HUES6 (cell line): Measurements from ENCODE around the gene SSBP4.
A peak's percentile ranks its signal among the peaks of the same experiment; 100 is the strongest.

Source experiments
- H3K27ac ChIP-seq: 2 replicates; pipeline ENCODE4 v1.7.0; 2013; ENCODE audit warnings: low read depth, mild to moderate bottlenecking, low read length, inconsistent platforms
- H3K27me3 ChIP-seq: 2 replicates; pipeline ENCODE4 v1.6.1; 2013; ENCODE audit warnings: low read length; ENCODE audit not compliant: control insufficient read depth, insufficient read depth
- H3K36me3 ChIP-seq: 2 replicates; pipeline ENCODE4 v1.6.1; 2013; ENCODE audit warnings: low read length; ENCODE audit not compliant: control insufficient read depth, insufficient read depth
- H3K4me1 ChIP-seq: 2 replicates; pipeline ENCODE4 v1.6.1; 2013; ENCODE audit warnings: low read length; ENCODE audit not compliant: control insufficient read depth, insufficient read depth
- H3K4me3 ChIP-seq: 2 replicates; pipeline ENCODE4 v1.5.1; 2013; ENCODE audit warnings: low read depth, low read length
- H3K9ac ChIP-seq: one replicate; pipeline ENCODE4 v1.6.1; 2013; ENCODE audit warnings: mild to moderate bottlenecking, low read length
- H3K9me3 ChIP-seq: 2 replicates; pipeline ENCODE4 v1.6.1; 2013; ENCODE audit warnings: low read depth, low read length; ENCODE audit not compliant: control insufficient read depth, insufficient read depth

Gene SSBP4

DNA sequence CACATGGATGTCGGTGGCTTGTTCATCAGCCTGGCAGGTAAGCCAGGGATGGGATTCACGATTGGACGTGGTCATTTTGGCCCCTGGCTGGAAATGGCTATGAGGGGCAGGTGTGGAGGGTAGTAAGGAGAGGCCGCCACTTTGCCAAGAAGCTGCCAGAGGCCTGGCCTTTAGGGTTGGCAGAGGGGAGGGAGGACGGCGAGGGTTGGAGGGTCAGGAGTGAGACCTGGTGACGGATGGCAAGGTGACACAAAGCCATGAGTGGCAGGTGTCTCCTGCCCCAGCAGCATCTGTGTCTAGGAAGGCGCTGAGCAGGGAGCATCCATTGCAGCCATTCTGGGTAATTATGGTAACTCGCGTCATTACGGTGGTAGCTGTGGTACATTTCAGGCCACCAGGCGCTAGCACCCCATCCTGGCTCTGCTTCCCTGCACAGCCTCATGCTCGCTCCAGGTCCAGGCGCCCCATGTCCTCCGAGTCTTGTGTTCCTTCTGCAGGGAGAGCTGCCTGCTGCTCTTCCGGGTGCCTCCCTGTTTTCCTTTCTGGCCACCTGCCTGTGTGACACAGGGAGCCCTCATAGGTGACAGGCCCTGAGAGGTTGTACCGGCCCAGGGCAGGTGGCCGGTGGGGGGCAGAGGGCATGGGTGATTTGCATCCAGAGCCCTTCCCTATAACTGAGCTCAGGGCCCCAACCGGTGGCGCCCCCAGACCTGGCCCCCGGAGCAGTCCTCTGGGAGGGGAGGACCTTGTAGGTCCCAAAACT, 4.2 kb downstream of the SSBP4 start:
- Histone ChIP-seq H3K4me1 (peaks cover 26% of the 10 kb centered on the region), H3K9ac (no peak overlapping the region), H3K27me3 (peaks cover 21% of the 10 kb centered on the region), H3K27ac (no peak overlapping the region), H3K9me3 (no peaks in the 10 kb centered on the region), H3K4me3 (no peak overlapping the region), H3K36me3 (no peaks in the 10 kb centered on the region)

DNA sequence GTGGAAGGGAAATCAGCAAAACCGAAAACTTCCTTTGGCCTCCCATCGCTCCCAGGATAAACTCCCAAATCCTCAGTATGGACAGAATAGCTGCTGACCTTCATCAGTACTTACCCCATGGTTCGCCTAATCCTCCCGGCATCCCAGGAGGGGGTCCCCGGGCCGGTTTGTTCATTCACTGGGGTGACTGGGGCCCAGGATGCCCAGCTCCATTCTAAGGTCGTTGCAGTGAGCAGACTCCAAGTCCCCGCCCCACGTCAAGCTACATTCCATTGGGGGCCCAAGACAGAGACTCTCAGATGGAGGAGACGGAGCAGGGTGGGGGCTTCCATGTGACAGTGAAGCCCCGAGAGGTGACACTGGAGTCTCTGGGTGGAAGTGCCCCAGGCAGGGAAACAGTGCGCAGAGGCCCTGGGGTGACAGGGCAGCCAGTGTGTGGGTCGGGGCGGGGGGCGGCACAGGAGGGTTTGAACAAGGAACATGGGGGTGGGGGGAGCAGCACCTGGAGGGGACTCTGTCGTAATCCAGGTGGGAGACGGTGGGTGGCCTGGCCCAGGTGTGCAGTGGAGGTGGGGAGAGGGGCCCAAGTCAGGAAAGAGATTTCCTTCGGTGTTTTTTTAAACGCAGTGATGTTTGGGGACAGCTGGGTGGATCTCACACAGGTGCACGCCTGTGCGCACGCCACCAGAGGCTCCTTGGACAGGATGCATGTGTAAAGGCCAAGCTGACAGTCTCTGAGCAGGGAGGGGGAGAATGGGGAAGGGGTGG, 5.1 kb downstream of the SSBP4 start:
- Histone ChIP-seq H3K36me3 (no peaks in the 10 kb centered on the region), H3K4me1 (peaks cover 22% of the 10 kb centered on the region), H3K27me3 (peaks cover 15% of the 10 kb centered on the region; the same call in 1 of the 2 replicates), H3K4me3 (no peak overlapping the region), H3K9ac (no peak overlapping the region), H3K9me3 (no peaks in the 10 kb centered on the region), H3K27ac (no peak overlapping the region)

DNA sequence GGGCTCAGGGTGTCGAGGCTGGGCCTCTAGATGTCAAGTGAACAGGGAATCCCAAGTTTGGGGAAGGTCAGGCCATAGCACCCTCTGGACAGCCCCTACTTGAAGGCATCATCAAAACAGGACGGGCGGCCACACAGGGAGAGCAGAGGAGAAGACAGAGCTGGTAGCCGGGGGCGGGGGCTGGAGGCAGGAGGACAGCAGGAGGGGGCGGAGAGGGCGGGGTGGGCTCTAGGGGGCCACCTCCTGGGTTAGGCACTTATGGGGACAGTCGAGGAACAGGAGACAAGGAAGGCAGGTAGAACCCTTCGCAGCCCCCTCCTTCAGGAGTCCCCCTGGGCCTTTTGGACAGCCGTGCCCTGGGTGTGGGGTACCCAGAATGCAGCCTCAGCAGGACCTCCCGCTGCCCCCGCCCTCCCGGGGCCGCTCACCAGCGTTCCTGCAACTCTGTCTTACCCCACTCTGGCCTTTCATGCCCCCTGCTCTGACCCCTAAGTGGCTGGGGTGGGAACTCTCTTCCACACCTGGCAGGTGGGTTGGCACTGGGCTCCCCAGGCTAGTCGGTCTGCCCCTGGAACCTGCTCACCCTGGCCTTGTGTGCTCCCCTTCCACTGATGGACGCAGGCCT, 5.8 kb downstream of the SSBP4 start:
- Histone ChIP-seq H3K9ac (peak overlapping the region; percentile 24), H3K4me3 (no peak overlapping the region), H3K9me3 (no peaks in the 10 kb centered on the region), H3K27me3 (peaks cover 12% of the 10 kb centered on the region; the same call in 1 of the 2 replicates), H3K4me1 (peaks cover 27% of the 10 kb centered on the region), H3K27ac (no peak overlapping the region), H3K36me3 (no peaks in the 10 kb centered on the region)

DNA sequence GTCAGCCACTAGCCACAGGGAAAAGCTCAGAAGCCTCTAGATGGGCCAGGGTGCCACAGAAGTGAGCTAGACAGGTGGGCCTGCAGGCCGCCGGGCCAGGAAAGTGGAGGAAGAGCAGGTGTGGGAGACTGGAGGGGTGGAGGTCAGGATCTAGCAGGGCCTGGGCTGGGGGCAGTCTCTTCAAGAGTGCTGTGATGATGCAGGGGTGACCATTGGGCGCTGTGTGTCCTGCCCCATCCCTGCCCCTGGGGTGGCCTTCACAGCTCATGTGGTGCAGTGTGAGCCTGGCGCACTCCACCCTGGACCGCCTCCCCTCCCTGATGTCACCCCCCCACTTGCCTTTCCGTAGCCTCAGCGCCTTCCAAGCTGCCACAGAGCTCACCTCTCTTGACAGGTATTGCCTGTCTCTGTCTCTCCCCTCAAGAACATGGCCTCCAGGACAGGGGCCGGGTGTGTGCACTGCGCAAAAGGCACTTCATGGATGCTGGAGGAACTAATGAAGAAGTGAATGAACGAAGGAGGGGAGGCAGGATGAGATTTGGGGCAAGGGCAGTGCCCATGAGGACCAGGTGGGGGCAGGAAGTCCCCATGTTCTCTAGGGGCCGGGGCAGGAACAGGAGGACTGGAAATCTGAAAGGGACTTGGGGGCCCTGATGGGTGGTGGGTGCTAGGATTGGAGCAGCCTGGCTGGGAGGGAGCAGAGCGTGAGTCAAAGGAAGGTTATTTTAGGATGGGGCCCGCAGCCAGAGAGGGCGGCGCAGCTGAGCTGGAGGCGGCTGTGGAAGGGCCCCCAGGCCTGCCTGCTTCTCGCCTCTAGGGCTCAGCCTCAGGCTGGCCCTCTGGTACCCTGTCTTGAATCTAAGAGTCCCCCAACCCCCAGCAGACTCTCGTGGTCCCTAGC, 6.6 kb downstream of the SSBP4 start:
- Histone ChIP-seq H3K4me1 (peaks cover 33% of the 10 kb centered on the region), H3K9me3 (no peaks in the 10 kb centered on the region), H3K4me3 (no peak overlapping the region), H3K9ac (no peak overlapping the region), H3K27ac (no peak overlapping the region), H3K36me3 (no peaks in the 10 kb centered on the region), H3K27me3 (peaks cover 6% of the 10 kb centered on the region; the same call in 1 of the 2 replicates)

DNA sequence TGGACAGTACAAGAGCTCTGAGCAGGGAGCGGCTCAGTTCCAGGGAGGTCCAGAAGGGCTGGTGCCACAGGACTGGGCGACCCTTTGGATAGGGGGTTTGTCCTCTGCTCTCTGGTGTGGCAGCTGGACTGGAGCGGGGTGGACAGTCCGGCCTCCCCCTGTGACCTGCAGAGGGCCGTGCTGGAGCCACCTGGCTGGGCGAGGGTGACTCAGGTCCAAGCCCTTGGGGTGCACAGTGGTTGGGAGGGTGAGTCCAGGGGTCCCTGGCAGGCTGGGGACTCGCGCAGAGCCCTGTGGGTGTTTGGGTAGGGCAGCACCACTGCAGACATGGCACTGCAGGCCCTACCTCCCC, 7.2 kb downstream of the SSBP4 start:
- Histone ChIP-seq H3K9me3 (no peaks in the 10 kb centered on the region), H3K4me1 (peaks cover 34% of the 10 kb centered on the region), H3K27me3 (peaks cover under 1% of the 10 kb centered on the region; the same call in 1 of the 2 replicates), H3K36me3 (no peaks in the 10 kb centered on the region), H3K27ac (no peak overlapping the region), H3K4me3 (no peak overlapping the region), H3K9ac (no peak overlapping the region)

DNA sequence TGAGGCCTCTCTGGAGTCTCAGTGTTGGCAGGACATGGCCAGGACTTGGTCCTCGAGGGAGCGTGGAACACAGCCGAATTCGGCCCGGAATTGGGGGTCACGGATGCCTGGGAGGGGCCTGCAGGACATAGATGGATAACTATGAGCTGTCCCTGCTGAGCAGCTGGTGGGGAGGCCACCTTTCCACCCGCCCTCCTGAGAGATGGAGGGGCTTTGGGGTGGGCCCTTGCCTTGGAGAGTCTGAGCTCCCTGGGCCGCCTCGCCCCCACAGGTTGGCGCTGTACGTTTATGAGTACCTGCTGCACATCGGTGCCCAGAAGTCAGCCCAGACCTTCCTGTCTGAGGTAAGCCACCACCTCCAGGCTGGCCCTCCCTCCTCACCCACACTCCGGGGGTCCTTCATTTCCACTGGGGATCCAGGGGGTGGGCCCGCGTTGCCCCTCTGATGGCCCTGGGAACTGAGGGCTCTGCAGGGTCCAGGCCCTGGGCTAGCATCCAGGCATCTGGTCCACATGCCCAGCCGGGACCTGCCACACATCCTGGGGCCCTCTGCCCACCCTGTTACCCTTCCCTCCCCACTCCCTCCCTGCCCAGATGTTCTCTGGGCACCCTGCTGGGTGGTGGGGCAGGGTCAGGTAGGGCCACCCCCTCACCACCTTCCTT, 8.0 kb downstream of the SSBP4 start:
- H3K9ac ChIP-seq = no peak overlapping the region
- H3K36me3 ChIP-seq = no peaks in the 10 kb centered on the region
- peaks cover 42% of the 10 kb centered on the region for H3K4me1 ChIP-seq
- no peaks in the 10 kb centered on the region for H3K27me3 ChIP-seq
- no peak overlapping the region for H3K27ac ChIP-seq
- H3K9me3 ChIP-seq = no peaks in the 10 kb centered on the region
- no peak overlapping the region for H3K4me3 ChIP-seq

DNA sequence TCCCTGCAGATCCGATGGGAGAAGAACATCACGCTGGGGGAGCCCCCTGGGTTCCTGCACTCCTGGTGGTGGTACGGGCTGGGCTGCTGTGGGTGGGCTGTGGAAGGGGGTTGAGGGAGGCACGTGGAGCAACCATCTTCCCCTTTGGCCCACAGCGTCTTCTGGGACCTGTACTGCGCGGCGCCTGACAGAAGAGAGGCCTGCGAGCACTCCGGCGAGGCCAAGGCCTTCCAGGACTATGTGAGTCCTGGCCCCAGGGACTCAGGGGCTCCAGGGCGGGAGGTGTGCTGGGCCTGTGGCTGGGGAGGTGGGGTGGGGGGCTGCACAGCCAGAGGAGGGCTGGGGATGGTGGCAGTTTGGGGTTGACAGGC, 8.5 kb downstream of the SSBP4 start:
- H3K27ac ChIP-seq = no peak overlapping the region
- H3K9ac ChIP-seq = no peak overlapping the region
- no peaks in the 10 kb centered on the region for H3K9me3 ChIP-seq
- no peak overlapping the region for H3K4me3 ChIP-seq
- H3K36me3 ChIP-seq = no peaks in the 10 kb centered on the region
- no peaks in the 10 kb centered on the region for H3K27me3 ChIP-seq
- H3K4me1 ChIP-seq = peaks cover 46% of the 10 kb centered on the region

DNA sequence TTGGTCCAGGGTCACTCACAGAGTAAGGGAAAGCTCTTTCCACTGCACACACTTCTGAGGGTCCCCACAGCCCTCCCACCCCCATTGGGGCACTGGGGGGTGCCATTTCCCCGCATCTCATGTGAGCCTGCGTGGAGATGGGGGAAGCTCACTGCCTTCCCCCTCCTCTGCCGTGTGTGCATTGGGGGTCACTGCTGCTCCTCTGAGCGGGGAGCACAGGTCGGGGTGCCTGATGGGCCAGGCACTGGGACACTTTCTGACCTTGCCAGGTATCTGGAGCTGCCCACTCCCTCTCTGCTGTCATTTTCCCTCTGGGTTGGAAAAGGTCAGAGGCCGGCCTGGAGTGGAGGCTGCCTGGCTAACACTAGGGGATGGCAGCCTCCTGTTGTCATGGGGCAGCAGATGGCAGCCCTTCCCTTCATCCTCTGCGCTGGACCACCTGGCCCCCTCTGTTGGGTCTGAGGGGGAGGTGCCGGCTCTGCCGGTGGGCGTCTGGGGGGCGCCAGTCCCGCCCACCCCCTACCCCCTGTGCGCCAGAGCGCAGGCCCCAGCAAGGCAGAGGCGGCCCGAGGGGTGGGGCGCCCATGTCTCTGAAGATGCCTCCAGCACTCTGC, 9.1 kb downstream of the SSBP4 start:
- no peaks in the 10 kb centered on the region for H3K36me3 ChIP-seq
- H3K4me3 ChIP-seq = peak overlapping the region; percentile 67
- no peak overlapping the region for H3K9ac ChIP-seq
- peaks cover 51% of the 10 kb centered on the region for H3K4me1 ChIP-seq
- no peaks in the 10 kb centered on the region for H3K9me3 ChIP-seq
- no peak overlapping the region for H3K27ac ChIP-seq
- no peaks in the 10 kb centered on the region for H3K27me3 ChIP-seq

DNA sequence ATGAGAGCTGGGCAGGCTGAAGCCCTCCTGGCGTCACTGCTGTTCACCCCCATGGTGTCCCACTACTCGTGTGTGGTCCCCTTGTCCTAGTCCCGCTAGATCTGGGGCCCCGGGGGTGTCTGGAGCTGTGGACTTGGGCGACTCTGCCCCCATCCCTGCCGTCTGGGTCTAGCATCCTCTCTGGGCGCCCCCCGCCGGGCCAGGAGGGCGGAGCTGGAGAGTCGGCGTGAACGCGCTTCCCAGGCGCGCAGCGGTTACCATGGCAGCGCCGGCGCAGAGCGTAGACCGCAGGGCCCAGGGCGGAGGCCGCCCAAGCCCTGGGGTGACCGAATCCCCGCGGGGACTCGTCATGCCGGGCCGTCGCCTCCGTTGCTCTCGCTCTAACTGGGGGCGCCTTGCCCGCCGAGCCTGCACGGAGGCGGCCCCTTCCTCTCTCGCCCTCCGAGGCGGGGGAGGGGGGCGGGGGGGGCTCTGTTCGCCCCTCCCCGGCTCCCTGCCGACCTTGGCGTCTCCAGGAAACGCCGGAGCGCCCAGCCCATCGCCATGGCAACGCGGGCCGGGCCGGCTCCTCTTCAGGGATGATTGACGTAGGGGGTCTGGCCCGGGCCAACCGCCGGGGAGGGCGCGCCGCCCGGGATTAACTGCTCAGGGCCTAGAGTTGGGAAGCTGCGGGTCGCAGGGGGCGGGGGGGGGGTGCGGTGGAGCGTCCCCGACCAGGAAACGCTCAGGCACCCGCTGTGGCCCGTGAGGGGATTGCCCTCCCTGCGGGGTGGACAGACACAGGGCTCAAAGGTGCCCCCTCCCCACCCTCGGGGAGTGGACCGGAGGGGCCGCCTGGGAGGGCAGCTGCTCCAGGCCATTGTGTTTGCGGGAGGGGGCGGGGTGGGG, 9.8 kb downstream of the SSBP4 start:
- peak overlapping the region; percentile 75; the same call in 1 of the 2 replicates for H3K27ac ChIP-seq
- no peaks in the 10 kb centered on the region for H3K36me3 ChIP-seq
- peak overlapping the region; percentile 67 for H3K4me3 ChIP-seq
- H3K9ac ChIP-seq = peak overlapping the region; percentile 51
- no peaks in the 10 kb centered on the region for H3K27me3 ChIP-seq
- peaks cover 48% of the 10 kb centered on the region for H3K4me1 ChIP-seq
- H3K9me3 ChIP-seq = no peaks in the 10 kb centered on the region
